Fibroblast of peridontal ligament (primary cell): ENCODE data around the gene PEX3.

ENCODE experiments used
- DNase-seq: peaks from one replicate; pipeline ENCODE4 v3.0.0-alpha.2; 2010; ENCODE audit errors: extremely low read depth

PEX3 gene

GRCh38 chr6:143536866-143537691 is 86.5 kb downstream of the PEX3 start:
- peak; percentile 41 for DNase-seq

- no peak for DNase-seq
Observed at GRCh38 chr6:143538374-143538773, 87.8 kb downstream of the PEX3 start.

GRCh38 chr6:143539106-143539505 is 88.5 kb downstream of the PEX3 start:
- DNase-seq, result no peak

GRCh38 chr6:143539734-143540133 is 89.1 kb downstream of the PEX3 start:
- no peak for DNase-seq

- DNase-seq, result no peak
Observed at GRCh38 chr6:143540192-143540591, 89.6 kb downstream of the PEX3 start.
